SK-N-SH (cell line): ENCODE measurements around the gene PIGV. TPM values are rescaled to one million over a fixed set of nuclear protein-coding genes. Genes with fewer than 3 reads are reported as not detected.

Experiments used
- CTCF ChIA-PET: fragments of 300-600, 350-600 bp; formaldehyde crosslinking; extraction: SDS; loops from one replicate; lab custom pipeline; 2021; lab: Yijun Ruan, JAX
- POLR2A ChIA-PET: fragments of 350-600 bp; sonication (Branson Sonifier 250); formaldehyde crosslinking; extraction: SDS; loops from one replicate; lab custom pipeline; 2020; ENCODE audit warnings: antibody characterized with exemption, inconsistent platforms; lab: Yijun Ruan, JAX
- DNase-seq: peaks from one replicate; pipeline ENCODE4 v3.0.0; 2012
- H2AFZ ChIP-seq: fragments of 200-600 bp; sonication (generic); 2 replicates; pipeline ENCODE4 v1.8.1; 2016; ENCODE audit warnings: antibody characterized with exemption, mild to moderate bottlenecking, low read depth
- H3F3A ChIP-seq: fragments of 200-600 bp; sonication (generic); replicated peaks from 2 replicates; pipeline ENCODE3; 2016; ENCODE audit warnings: antibody characterized with exemption, mild to moderate bottlenecking; ENCODE audit not compliant: insufficient read depth
- H3K27ac ChIP-seq, 2 experiments: fragments of 200-500 bp in 1 of 2; fragments of 200-600 bp in 1 of 2; sonication (Bioruptor generic) in 1 of 2; sonication (generic), shearing (Covaris generic) in 1 of 2; 2 replicates each; pipeline versions ENCODE4 v1.5.1 to v1.6.1; 2014 to 2016; ENCODE audit warnings: low read depth in 2 of 2, inconsistent platforms in 1 of 2, low read length in 1 of 2, mild to moderate bottlenecking in 1 of 2, mixed read lengths in 1 of 2
- H3K27me3 ChIP-seq: fragments of 200-600 bp; sonication (generic), shearing (Covaris generic); 2 replicates; pipeline ENCODE4 v1.6.1; 2016; ENCODE audit warnings: mixed run types; ENCODE audit not compliant: insufficient read depth
- H3K36me3 ChIP-seq, 2 experiments: fragments of 200-500 bp in 1 of 2; fragments of 200-600 bp in 1 of 2; sonication (Bioruptor generic) in 1 of 2; sonication (generic) in 1 of 2; replicated peaks in 1 of 2; 2 replicates each; pipeline versions ENCODE3 to v1.5.1; 2014 to 2016; ENCODE audit warnings: low read length in 1 of 2, mild to moderate bottlenecking in 1 of 2; ENCODE audit not compliant: insufficient read depth in 2 of 2, control insufficient read depth in 1 of 2
- H3K4me1 ChIP-seq, 2 experiments: fragments of 200-500 bp in 1 of 2; fragments of 200-600 bp in 1 of 2; sonication (Bioruptor generic) in 1 of 2; sonication (generic), shearing (Covaris generic) in 1 of 2; 2 replicates each; pipeline versions ENCODE4 v1.5.1 to v1.6.1; 2014 to 2016; ENCODE audit warnings: low read depth in 1 of 2, low read length in 1 of 2, mixed run types in 1 of 2; ENCODE audit not compliant: insufficient read depth in 2 of 2, control insufficient read depth in 1 of 2
- H3K4me2 ChIP-seq: fragments of 200-600 bp; sonication (generic), shearing (Covaris generic); 2 replicates; pipeline ENCODE4 v1.6.1; 2017; ENCODE audit warnings: mixed run types
- H3K4me3 ChIP-seq, 2 experiments: fragments of 200-500 bp in 1 of 2; fragments of 200-600 bp in 1 of 2; sonication (Bioruptor generic) in 1 of 2; sonication (generic), shearing (Covaris generic) in 1 of 2; 2 replicates each; pipeline versions ENCODE4 v1.5.1 to v1.8.1; 2014 to 2016; ENCODE audit warnings: low read depth in 2 of 2, inconsistent platforms in 1 of 2, low read length in 1 of 2, mild to moderate bottlenecking in 1 of 2, mixed read lengths in 1 of 2, moderate library complexity in 1 of 2
- H3K79me2 ChIP-seq: fragments of 200-600 bp; sonication (generic); 2 replicates; pipeline ENCODE4 v1.8.1; 2017; ENCODE audit warnings: mild to moderate bottlenecking; ENCODE audit not compliant: insufficient read depth
- H3K9ac ChIP-seq: fragments of 200-600 bp; sonication (generic); 2 replicates; pipeline ENCODE4 v1.6.1; 2017; ENCODE audit warnings: mixed run types
- H3K9me2 ChIP-seq: fragments of 200-600 bp; sonication (generic); 2 replicates; pipeline ENCODE4 v1.6.1; 2017; ENCODE audit warnings: mixed run types
- H3K9me3 ChIP-seq: fragments of 200-600 bp; sonication (generic); 2 replicates; pipeline ENCODE4 v1.6.1; 2017; ENCODE audit warnings: mixed run types, mild to moderate bottlenecking, moderate library complexity
- H4K20me1 ChIP-seq: fragments of 200-600 bp; sonication (generic); 2 replicates; pipeline ENCODE4 v1.6.1; 2017; ENCODE audit warnings: mild to moderate bottlenecking, mixed run types; ENCODE audit not compliant: insufficient read depth
- ELF1 ChIP-seq: IDR thresholded peaks from 2 replicates; pipeline ENCODE4 v1.4.0; 2012
- EP300 ChIP-seq, 2 experiments: IDR thresholded peaks; 2 replicates each; pipeline versions ENCODE4 v1.4.0 to v1.6.1; 2012; ENCODE audit warnings: borderline replicate concordance in 1 of 2, low read depth in 1 of 2, low read length in 1 of 2
- GABPA ChIP-seq: IDR thresholded peaks from 2 replicates; pipeline ENCODE4 v1.4.0; 2012; ENCODE audit warnings: low read depth, mild to moderate bottlenecking
- GATA2 ChIP-seq: sonication (generic); formaldehyde crosslinking; IDR thresholded peaks from 2 replicates; pipeline ENCODE4 v1.5.0; 2020; ENCODE audit warnings: mild to moderate bottlenecking, missing genetic modification reagents
- JUND ChIP-seq: IDR thresholded peaks from 2 replicates; pipeline ENCODE4 v1.4.0; 2012
- MXI1 ChIP-seq: IDR thresholded peaks from 2 replicates; pipeline ENCODE4 v1.6.1; 2012; ENCODE audit warnings: mild to moderate bottlenecking, low read depth, low read length, improper control_type of control experiment
- NFIC ChIP-seq: IDR thresholded peaks from 2 replicates; pipeline ENCODE4 v1.4.0; 2012; ENCODE audit warnings: borderline replicate concordance
- NRF1 ChIP-seq: IDR thresholded peaks from 2 replicates; pipeline ENCODE4 v1.6.1; 2012; ENCODE audit warnings: low read depth, mild to moderate bottlenecking, low read length
- POLR2AphosphoS5 ChIP-seq: IDR thresholded peaks from 2 replicates; pipeline ENCODE4 v1.6.1; 2012; ENCODE audit warnings: low read depth, low read length
- RFX5 ChIP-seq: IDR thresholded peaks from 2 replicates; pipeline ENCODE4 v1.6.1; 2012; ENCODE audit warnings: mild to moderate bottlenecking, improper control_type of control experiment, low read length
- RXRA ChIP-seq: IDR thresholded peaks from 2 replicates; pipeline ENCODE4 v1.4.0; 2012; ENCODE audit warnings: low read depth, mild to moderate bottlenecking, borderline replicate concordance
- SIN3A ChIP-seq: IDR thresholded peaks from 2 replicates; pipeline ENCODE4 v1.6.1; 2012; ENCODE audit warnings: low read depth, mild to moderate bottlenecking, low read length, moderate library complexity, borderline replicate concordance
- SMC3 ChIP-seq: IDR thresholded peaks from 2 replicates; pipeline ENCODE4 v1.6.1; 2012; ENCODE audit warnings: low read depth, low read length, improper control_type of control experiment
- TAF1 ChIP-seq: IDR thresholded peaks from 2 replicates; pipeline ENCODE4 v1.6.1; 2012; ENCODE audit warnings: low read depth, mild to moderate bottlenecking, low read length, moderate library complexity, borderline replicate concordance
- TEAD4 ChIP-seq: IDR thresholded peaks from 2 replicates; pipeline ENCODE4 v1.4.0; 2012; ENCODE audit warnings: mild to moderate bottlenecking, borderline replicate concordance; ENCODE audit not compliant: insufficient read depth
- WGBS: methylation state at CpG from one replicate; pipeline ENCODE4 v1.1.6; 2017; ENCODE audit warnings: low lambda C conversion rate; 5-methylcytosine and 5-hydroxymethylcytosine counted together
- polyA plus RNA-seq, 3 experiments: library from polyadenylated mRNA; depleted of rRNA; stranded (reverse); fragments of >200 nt; gene quantifications; 2 replicates each; pipeline ENCODE4 v1.2.3, GENCODE V29; 2012
- TF ChIP-seq, protein P1 (sequence below): IDR thresholded peaks from 2 replicates; pipeline ENCODE4 v1.4.0; 2012; ENCODE audit warnings: low read depth
- TF ChIP-seq, protein P2 (sequence below): IDR thresholded peaks from 2 replicates; pipeline ENCODE4 v1.4.0; 2012; ENCODE audit warnings: low read depth, borderline replicate concordance
- TF ChIP-seq, protein P3 (sequence below): IDR thresholded peaks from 2 replicates; pipeline ENCODE4; 2012
- TF ChIP-seq, protein P4 (sequence below): fragments of 200-600 bp; sonication (generic); IDR thresholded peaks from 2 replicates; pipeline ENCODE4 v1.6.1; 2017; ENCODE audit warnings: antibody characterized with exemption, mild to moderate bottlenecking, moderate library complexity
- TF ChIP-seq, protein P5 (sequence below): fragments of 150-350 bp; IDR thresholded peaks from 2 replicates; pipeline ENCODE4 v1.6.1; 2017; ENCODE audit warnings: antibody characterized with exemption, low read length, low read depth, borderline replicate concordance

The PIGV gene
- polyA plus RNA-seq, 1 of the 3 experiments (the other 2 are of a cell fraction) = 16.5 TPM

DNA sequence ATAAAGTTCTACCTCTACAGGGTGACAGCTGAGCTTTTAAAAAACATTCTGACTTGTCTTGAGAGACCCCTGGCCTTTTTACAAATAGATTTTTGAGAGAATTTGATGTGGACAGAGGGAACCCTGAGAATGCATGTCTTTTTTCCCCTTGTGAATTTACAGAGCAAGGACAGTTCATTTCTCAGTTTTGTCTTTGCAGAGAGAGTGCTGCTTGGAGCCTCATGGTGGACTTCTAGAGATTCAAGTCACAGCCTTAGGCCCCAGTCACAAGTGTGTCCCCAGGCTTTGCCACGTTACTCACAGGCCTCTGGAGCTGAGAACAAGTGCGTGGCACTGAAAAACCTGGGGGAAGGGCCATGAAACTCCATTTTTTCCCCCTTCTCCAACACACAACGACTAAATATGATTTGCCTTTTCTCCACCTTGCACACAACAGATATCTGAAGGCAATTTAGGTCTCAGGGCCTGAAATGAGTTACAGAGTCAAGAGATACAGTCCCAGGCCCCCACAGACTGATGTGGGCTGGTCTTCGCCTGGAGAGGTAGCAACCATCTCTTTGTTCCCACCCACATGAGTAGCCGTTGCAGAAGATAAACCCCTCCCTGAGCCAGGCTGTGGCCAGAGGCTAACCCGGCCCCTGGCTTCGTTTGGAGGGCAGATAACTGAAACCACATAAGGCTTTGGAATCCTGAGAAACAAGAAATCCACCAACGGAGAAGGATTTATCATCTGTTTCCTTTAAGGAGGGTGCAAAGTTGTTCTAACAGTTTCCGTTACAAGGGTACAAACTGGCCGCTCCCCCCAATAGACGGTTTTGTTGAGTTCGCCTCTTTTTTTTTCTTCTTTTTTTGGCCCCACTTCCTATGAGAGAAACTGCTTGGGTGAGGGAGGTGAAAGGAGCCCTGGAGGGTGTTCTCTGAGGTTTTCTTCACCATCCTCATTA lies 1.0 kb upstream of the PIGV start:
- Histone ChIP-seq H2AFZ (peak overlapping the region; percentile 85; the same call in 1 of the 2 replicates), H3K36me3 (peaks cover 4 to 29% of the 10 kb centered on the region in 2 experiments), H4K20me1 (no peaks in the 10 kb centered on the region), H3K27ac (peak overlapping the region; percentile 98 to 99), H3K27me3 (no peaks in the 10 kb centered on the region), H3K4me1 (peaks cover 29 to 34% of the 10 kb centered on the region in 2 experiments), H3K4me2 (peak overlapping the region; percentile 96), H3K9ac (peak overlapping the region; percentile 91), H3K9me2 (no peaks in the 10 kb centered on the region), H3K4me3 (peak overlapping the region; percentile 71 to 88), H3K9me3 (no peaks in the 10 kb centered on the region)
- peak; percentile 77 for DNase-seq
- CTCF ChIA-PET = interaction anchor here (1.5 to 6.2 kb wide), 4 partner anchors 26 to 188 kb away, joined by 6 to 311 read pairs (median 15); no protein-coding TSS in a partner anchor
- WGBS = 25% methylated on average over 10 of the region's 12 CpGs
- TF ChIP-seq GABPA = no peak
- TF ChIP-seq JUND = no peak
- TF ChIP-seq RXRA = no peak
- TF ChIP-seq ELF1 = no peak
- 0 out of 2 replicates have a peak, but pooled peaks have one; percentile 24 for TF ChIP-seq TAF1
- TF ChIP-seq, protein P1, sequence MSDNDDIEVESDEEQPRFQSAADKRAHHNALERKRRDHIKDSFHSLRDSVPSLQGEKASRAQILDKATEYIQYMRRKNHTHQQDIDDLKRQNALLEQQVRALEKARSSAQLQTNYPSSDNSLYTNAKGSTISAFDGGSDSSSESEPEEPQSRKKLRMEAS = 0 out of 2 replicates have a peak, but pooled peaks have one; percentile 44
- TF ChIP-seq, protein P2, sequence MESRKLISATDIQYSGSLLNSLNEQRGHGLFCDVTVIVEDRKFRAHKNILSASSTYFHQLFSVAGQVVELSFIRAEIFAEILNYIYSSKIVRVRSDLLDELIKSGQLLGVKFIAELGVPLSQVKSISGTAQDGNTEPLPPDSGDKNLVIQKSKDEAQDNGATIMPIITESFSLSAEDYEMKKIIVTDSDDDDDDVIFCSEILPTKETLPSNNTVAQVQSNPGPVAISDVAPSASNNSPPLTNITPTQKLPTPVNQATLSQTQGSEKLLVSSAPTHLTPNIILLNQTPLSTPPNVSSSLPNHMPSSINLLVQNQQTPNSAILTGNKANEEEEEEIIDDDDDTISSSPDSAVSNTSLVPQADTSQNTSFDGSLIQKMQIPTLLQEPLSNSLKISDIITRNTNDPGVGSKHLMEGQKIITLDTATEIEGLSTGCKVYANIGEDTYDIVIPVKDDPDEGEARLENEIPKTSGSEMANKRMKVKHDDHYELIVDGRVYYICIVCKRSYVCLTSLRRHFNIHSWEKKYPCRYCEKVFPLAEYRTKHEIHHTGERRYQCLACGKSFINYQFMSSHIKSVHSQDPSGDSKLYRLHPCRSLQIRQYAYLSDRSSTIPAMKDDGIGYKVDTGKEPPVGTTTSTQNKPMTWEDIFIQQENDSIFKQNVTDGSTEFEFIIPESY = no peak
- TF ChIP-seq TEAD4 = no peak
- TF ChIP-seq, protein P3, sequence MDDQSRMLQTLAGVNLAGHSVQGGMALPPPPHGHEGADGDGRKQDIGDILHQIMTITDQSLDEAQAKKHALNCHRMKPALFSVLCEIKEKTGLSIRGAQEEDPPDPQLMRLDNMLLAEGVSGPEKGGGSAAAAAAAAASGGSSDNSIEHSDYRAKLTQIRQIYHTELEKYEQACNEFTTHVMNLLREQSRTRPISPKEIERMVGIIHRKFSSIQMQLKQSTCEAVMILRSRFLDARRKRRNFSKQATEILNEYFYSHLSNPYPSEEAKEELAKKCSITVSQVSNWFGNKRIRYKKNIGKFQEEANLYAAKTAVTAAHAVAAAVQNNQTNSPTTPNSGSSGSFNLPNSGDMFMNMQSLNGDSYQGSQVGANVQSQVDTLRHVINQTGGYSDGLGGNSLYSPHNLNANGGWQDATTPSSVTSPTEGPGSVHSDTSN = no peak
- no peak for TF ChIP-seq SIN3A
- TF ChIP-seq RFX5 = peak; percentile 16; the same call in 1 of the 2 replicates
- peak; percentile 79 for TF ChIP-seq POLR2AphosphoS5
- no peak for TF ChIP-seq NRF1
- TF ChIP-seq, protein P4, sequence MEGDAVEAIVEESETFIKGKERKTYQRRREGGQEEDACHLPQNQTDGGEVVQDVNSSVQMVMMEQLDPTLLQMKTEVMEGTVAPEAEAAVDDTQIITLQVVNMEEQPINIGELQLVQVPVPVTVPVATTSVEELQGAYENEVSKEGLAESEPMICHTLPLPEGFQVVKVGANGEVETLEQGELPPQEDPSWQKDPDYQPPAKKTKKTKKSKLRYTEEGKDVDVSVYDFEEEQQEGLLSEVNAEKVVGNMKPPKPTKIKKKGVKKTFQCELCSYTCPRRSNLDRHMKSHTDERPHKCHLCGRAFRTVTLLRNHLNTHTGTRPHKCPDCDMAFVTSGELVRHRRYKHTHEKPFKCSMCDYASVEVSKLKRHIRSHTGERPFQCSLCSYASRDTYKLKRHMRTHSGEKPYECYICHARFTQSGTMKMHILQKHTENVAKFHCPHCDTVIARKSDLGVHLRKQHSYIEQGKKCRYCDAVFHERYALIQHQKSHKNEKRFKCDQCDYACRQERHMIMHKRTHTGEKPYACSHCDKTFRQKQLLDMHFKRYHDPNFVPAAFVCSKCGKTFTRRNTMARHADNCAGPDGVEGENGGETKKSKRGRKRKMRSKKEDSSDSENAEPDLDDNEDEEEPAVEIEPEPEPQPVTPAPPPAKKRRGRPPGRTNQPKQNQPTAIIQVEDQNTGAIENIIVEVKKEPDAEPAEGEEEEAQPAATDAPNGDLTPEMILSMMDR = no peak
- TF ChIP-seq, protein P5, sequence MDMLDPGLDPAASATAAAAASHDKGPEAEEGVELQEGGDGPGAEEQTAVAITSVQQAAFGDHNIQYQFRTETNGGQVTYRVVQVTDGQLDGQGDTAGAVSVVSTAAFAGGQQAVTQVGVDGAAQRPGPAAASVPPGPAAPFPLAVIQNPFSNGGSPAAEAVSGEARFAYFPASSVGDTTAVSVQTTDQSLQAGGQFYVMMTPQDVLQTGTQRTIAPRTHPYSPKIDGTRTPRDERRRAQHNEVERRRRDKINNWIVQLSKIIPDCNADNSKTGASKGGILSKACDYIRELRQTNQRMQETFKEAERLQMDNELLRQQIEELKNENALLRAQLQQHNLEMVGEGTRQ = no peak
- TF ChIP-seq NFIC = no peak
- TF ChIP-seq EP300 (IDR thresholded peaks at IDR 0.05; ENCODE audit: borderline replicate concordance in 1 of 2, low read depth in 1 of 2, low read length in 1 of 2) = 0 out of 4 replicates have a peak, but pooled peaks of 1 of the 2 experiments have one; percentile 26
- 0 out of 2 replicates have a peak, but pooled peaks have one; percentile 13 for TF ChIP-seq GATA2
- peak; percentile 51; the same call in 1 of the 2 replicates for TF ChIP-seq MXI1
- no peak for TF ChIP-seq SMC3
- TF ChIP-seq, all 33 proteins: peak for 7
- H3K79me2 ChIP-seq = peaks cover 11% of the 10 kb centered on the region
- H3F3A ChIP-seq = peaks cover 34% of the 10 kb centered on the region
- POLR2A ChIA-PET = interaction anchor here (1.2 to 2.5 kb wide), 5 partner anchors 85 to 95 kb away, joined by 5 to 9 read pairs (median 6); partner anchors contain the start of gene ARID1A
